GM12878 (cell line): ENCODE measurements around the gene EIF5A. TPM values are rescaled to one million over a fixed set of nuclear protein-coding genes. Genes with fewer than 3 reads are reported as not detected.

Experiments
- ATAC-seq: fragments of 200-7000 bp; cut with Tn5 transposase; 3 replicates; pipeline ENCODE4 v1.9.1; 2020; ENCODE audit warnings: mild to moderate bottlenecking, moderate library complexity
- BruUV-seq: library from RNA; stranded (reverse); fragments of 400-500 nt; replicated peaks from 2 replicates; lab custom pipeline; 2021; lab: Mats Ljungman, UMichigan
- CTCF ChIA-PET: fragments of 300-600 bp; sonication (Branson Sonifier 250); formaldehyde crosslinking; extraction: SDS; loops from one replicate; lab custom pipeline; 2021; ENCODE audit warnings: inconsistent platforms; lab: Yijun Ruan, JAX
- POLR2A ChIA-PET: fragments of 350-600 bp; formaldehyde crosslinking; extraction: SDS; loops from one replicate; lab custom pipeline; 2021; ENCODE audit warnings: inconsistent platforms; lab: Charles Lee
- RAD21 ChIA-PET: fragments of 300-600 bp; sonication (Branson Sonifier 250); formaldehyde crosslinking; loops from one replicate; lab custom pipeline; 2023; ENCODE audit warnings: antibody characterized with exemption; ENCODE audit not compliant: unreplicated experiment; lab: Charles Lee
- SMC1A ChIA-PET: fragments of 300-600 bp; sonication (Branson Sonifier 250); formaldehyde crosslinking; loops from one replicate; lab custom pipeline; 2023; ENCODE audit not compliant: unreplicated experiment, uncharacterized antibody; lab: Charles Lee
- DNase-seq: peaks from one replicate; pipeline ENCODE4 v3.0.0-alpha.2; 2011; ENCODE audit warnings: low read depth, low spot score
- FAIRE-seq: peaks from 3 replicates; lab custom pipeline; 2011; peaks lifted over from hg19 to GRCh38; lab: Jason Lieb, UNC
- H2AFZ ChIP-seq: 2 replicates; pipeline ENCODE4 v1.6.0; 2011; ENCODE audit warnings: low read depth, low read length, control low read depth; ENCODE audit not compliant: control insufficient read depth
- H3K27ac ChIP-seq: 2 replicates; pipeline ENCODE4 v1.5.1; 2011; ENCODE audit warnings: control low read depth; ENCODE audit not compliant: control insufficient read depth, insufficient read depth
- H3K27me3 ChIP-seq, 2 experiments: replicated peaks in 1 of 2; 2 replicates each; pipeline versions ENCODE4 v1.6.0 to v1.6.1; 2011; ENCODE audit warnings: low read length in 1 of 2; ENCODE audit not compliant: control insufficient read depth in 2 of 2, insufficient read depth in 2 of 2
- H3K36me3 ChIP-seq, 2 experiments: 2 replicates each; pipeline ENCODE4 v1.5.1; 2011; ENCODE audit warnings: low read length in 1 of 2; ENCODE audit not compliant: control insufficient read depth in 2 of 2, insufficient read depth in 2 of 2
- H3K4me1 ChIP-seq: 2 replicates; pipeline ENCODE4 v1.6.1; 2011; ENCODE audit warnings: mild to moderate bottlenecking, low read length, moderate library complexity, mixed read lengths; ENCODE audit not compliant: control insufficient read depth, insufficient read depth
- H3K4me2 ChIP-seq: 2 replicates; pipeline ENCODE4 v1.6.0; 2011; ENCODE audit warnings: control low read depth; ENCODE audit not compliant: control insufficient read depth, insufficient read depth
- H3K4me3 ChIP-seq: fragments of 200-600 bp; sonication (generic); 2 replicates; pipeline ENCODE4 v1.5.1; 2016
- H3K79me2 ChIP-seq: 2 replicates; pipeline ENCODE4 v1.6.0; 2011; ENCODE audit warnings: low read length; ENCODE audit not compliant: control insufficient read depth, insufficient read depth
- H3K9ac ChIP-seq: 2 replicates; pipeline ENCODE4 v1.8.0; 2011; ENCODE audit warnings: low read length, control low read depth, mixed read lengths; ENCODE audit not compliant: control insufficient read depth, insufficient read depth
- H3K9me3 ChIP-seq: replicated peaks from 3 replicates; pipeline ENCODE4 v1.5.1; 2011; ENCODE audit warnings: mild to moderate bottlenecking, low read length; ENCODE audit not compliant: control insufficient read depth, insufficient read depth
- H4K20me1 ChIP-seq: 2 replicates; pipeline ENCODE4 v1.6.0; 2011; ENCODE audit not compliant: control insufficient read depth, insufficient read depth
- ASH2L ChIP-seq: fragments of 300-600, 200-600 bp; sonication (generic); IDR thresholded peaks from 2 replicates; pipeline ENCODE4 v1.6.1; 2017; ENCODE audit warnings: low read depth, mild to moderate bottlenecking, borderline replicate concordance
- CBX3 ChIP-seq: fragments of 200-600 bp; sonication (generic); IDR thresholded peaks from 2 replicates; pipeline ENCODE4 v1.6.1; 2016; ENCODE audit warnings: low read depth, borderline replicate concordance
- EED ChIP-seq: sonication (generic); IDR thresholded peaks from 2 replicates; pipeline ENCODE4 v1.6.1; 2016; ENCODE audit warnings: antibody characterized with exemption, low read depth
- FOXK2 ChIP-seq: fragments of 450-650 bp; IDR thresholded peaks from 2 replicates; pipeline ENCODE4 v1.6.1; 2017; ENCODE audit warnings: mild to moderate bottlenecking, moderate library complexity
- JUND ChIP-seq: IDR thresholded peaks from 2 replicates; pipeline ENCODE4 v1.6.1; 2012; ENCODE audit warnings: low read depth, mild to moderate bottlenecking, low read length, improper control_type of control experiment, moderate library complexity
- MTA2 ChIP-seq: fragments of 450-650 bp; IDR thresholded peaks from 2 replicates; pipeline ENCODE4 v1.6.1; 2016; ENCODE audit warnings: low read depth, mild to moderate bottlenecking, moderate library complexity
- NFXL1 ChIP-seq: fragments of 450-650 bp; IDR thresholded peaks from 2 replicates; pipeline ENCODE4 v1.6.1; 2017; ENCODE audit warnings: antibody characterized with exemption, mild to moderate bottlenecking, borderline replicate concordance
- POLR2A ChIP-seq: IDR thresholded peaks from 2 replicates; pipeline ENCODE4 v1.6.1; 2011; ENCODE audit warnings: low read depth, mild to moderate bottlenecking, low read length
- SIX5 ChIP-seq: IDR thresholded peaks from 2 replicates; pipeline ENCODE4 v1.6.1; 2011; ENCODE audit warnings: mild to moderate bottlenecking, low read depth, low read length, moderate library complexity; ENCODE audit not compliant: severe bottlenecking
- SUZ12 ChIP-seq: fragments of 200-600 bp; sonication (generic); IDR thresholded peaks from one replicate; pipeline ENCODE4 v1.6.1; 2018; ENCODE audit warnings: antibody characterized with exemption, mild to moderate bottlenecking; ENCODE audit not compliant: unreplicated experiment
- YBX1 ChIP-seq: fragments of 450-650 bp; IDR thresholded peaks from 2 replicates; pipeline ENCODE4 v1.6.1; 2016; ENCODE audit warnings: antibody characterized with exemption
- WGBS: methylation state at CpG from one replicate; pipeline ENCODE4 v1.1.6; 2016; ENCODE audit warnings: low lambda C conversion rate; ENCODE audit not compliant: insufficient replicate concordance, insufficient coverage; ENCODE audit errors: missing lambda C conversion rate; 5-methylcytosine and 5-hydroxymethylcytosine counted together
- in situ Hi-C: fragments of 300-500 bp; cut with MboI; formaldehyde crosslinking; loops from 9 replicates; pipeline ENCODE4 v1.14.3; 2018; ENCODE audit warnings: mixed read lengths
- intact Hi-C: fragments of 100-400 bp; cut with micrococcal nuclease; formaldehyde crosslinking; loops from one replicate; pipeline ENCODE4 v1.14.2; 2022; ENCODE audit not compliant: unreplicated experiment
- polyA plus RNA-seq, 11 experiments: library from polyadenylated mRNA; depleted of rRNA in 4 of 11; unstranded in 6 of 11; stranded (reverse) in 5 of 11; fragments of >200 nt; fragmentation: Nextera tagmentation in 4 of 11; fragmentation: Illumina TruSeq in 1 of 11; extraction: Ambion mirVana in 4 of 11; extraction: Trizol in 1 of 11; gene quantifications; 1 replicate in 1 of 11; 2 replicates in 10 of 11; pipeline versions ENCODE4 v1.2.1 to v1.2.3, GENCODE V29; 2011 to 2016; ENCODE audit warnings: inconsistent platforms in 2 of 11, missing spikeins in 2 of 11, low read depth in 1 of 11
- total RNA-seq, 4 experiments: library from RNA; depleted of rRNA in 3 of 4; stranded (reverse); fragments of >200 nt in 3 of 4; fragmentation: Illumina TruSeq in 1 of 4; extraction: Trizol in 1 of 4; gene quantifications; 2 replicates each; pipeline versions ENCODE4 v1.2.1 to v1.2.3, GENCODE V29; 2013 to 2021
- TF ChIP-seq, protein P1 (sequence below): fragments of 450-650 bp; IDR thresholded peaks from 2 replicates; pipeline ENCODE4 v1.6.1; 2017; ENCODE audit warnings: mild to moderate bottlenecking
- TF ChIP-seq, protein P2 (sequence below): fragments of 450-650 bp; IDR thresholded peaks from 2 replicates; pipeline ENCODE4 v1.6.1; 2018; ENCODE audit warnings: mild to moderate bottlenecking, low read depth, moderate library complexity; ENCODE audit not compliant: partially characterized antibody
- TF ChIP-seq, protein P3 (sequence below): fragments of 150-350 bp; IDR thresholded peaks from 2 replicates; pipeline ENCODE4 v1.6.1; 2016; ENCODE audit warnings: low read depth, low read length

The EIF5A gene
- total and polyA plus RNA-seq, 10 of the 15 experiments (the other 5 are each of a cell fraction or from before 2014, with no cell fraction given), result 26.5 to 1,792 (median 944) TPM

DNA sequence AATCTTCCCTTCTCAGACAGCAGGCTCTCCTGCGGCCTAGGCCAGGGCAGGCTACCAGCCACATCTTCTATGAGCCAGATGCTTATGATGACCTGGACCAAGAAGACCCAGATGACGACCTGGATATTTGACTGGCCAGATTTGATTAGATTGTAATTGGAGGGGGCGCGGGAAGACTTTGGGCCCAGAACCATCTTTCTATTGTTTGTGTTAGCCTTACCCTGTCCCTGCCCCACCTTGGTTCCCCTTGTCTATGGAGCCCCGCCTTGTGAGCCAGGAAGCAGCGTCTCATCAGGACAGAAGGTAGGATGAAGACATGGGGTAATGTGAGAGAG is 47.9 kb upstream of the EIF5A start:
- H3K4me2 ChIP-seq, result no peak overlapping the region
- no peaks in the 10 kb centered on the region for H3K9me3 ChIP-seq
- peaks cover 17% of the 10 kb centered on the region for H3K4me1 ChIP-seq
- ChIA-PET RAD21 (no interaction called here), CTCF (interaction anchor here (0.7 kb wide), 1 partner anchor 23 kb away, joined by 3 read pairs; no protein-coding TSS in a partner anchor), SMC1A (interaction anchor here (1.4 kb wide), 1 partner anchor 10 kb away, joined by 5 read pairs; no protein-coding TSS in a partner anchor), POLR2A (no interaction called here)
- H2AFZ ChIP-seq, result no peak overlapping the region
- in situ Hi-C loops (no loop called here), intact Hi-C loops (no loop called here)
- no TSS peak for BruUV-seq
- H3K4me3 ChIP-seq, result no peak overlapping the region
- FAIRE-seq, result no peak
- H3K36me3 ChIP-seq, result peaks cover 1 to 13% of the 10 kb centered on the region in 2 experiments; a peak in 2 of 4 replicates
- WGBS, result 92% methylated on average over 6 of the region's 6 CpGs
- no peak for ATAC-seq
- no peak overlapping the region for H3K9ac ChIP-seq
- H3K27ac ChIP-seq, result no peak overlapping the region
- H3K79me2 ChIP-seq, result no peaks in the 10 kb centered on the region
- H4K20me1 ChIP-seq, result no peaks in the 10 kb centered on the region
- no peak for DNase-seq
- TF ChIP-seq NFXL1, result no peak
- TF ChIP-seq, protein P1, sequence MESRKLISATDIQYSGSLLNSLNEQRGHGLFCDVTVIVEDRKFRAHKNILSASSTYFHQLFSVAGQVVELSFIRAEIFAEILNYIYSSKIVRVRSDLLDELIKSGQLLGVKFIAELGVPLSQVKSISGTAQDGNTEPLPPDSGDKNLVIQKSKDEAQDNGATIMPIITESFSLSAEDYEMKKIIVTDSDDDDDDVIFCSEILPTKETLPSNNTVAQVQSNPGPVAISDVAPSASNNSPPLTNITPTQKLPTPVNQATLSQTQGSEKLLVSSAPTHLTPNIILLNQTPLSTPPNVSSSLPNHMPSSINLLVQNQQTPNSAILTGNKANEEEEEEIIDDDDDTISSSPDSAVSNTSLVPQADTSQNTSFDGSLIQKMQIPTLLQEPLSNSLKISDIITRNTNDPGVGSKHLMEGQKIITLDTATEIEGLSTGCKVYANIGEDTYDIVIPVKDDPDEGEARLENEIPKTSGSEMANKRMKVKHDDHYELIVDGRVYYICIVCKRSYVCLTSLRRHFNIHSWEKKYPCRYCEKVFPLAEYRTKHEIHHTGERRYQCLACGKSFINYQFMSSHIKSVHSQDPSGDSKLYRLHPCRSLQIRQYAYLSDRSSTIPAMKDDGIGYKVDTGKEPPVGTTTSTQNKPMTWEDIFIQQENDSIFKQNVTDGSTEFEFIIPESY, result no peak
- no peak for TF ChIP-seq POLR2A
- no peak for TF ChIP-seq SIX5
- TF ChIP-seq, protein P2, sequence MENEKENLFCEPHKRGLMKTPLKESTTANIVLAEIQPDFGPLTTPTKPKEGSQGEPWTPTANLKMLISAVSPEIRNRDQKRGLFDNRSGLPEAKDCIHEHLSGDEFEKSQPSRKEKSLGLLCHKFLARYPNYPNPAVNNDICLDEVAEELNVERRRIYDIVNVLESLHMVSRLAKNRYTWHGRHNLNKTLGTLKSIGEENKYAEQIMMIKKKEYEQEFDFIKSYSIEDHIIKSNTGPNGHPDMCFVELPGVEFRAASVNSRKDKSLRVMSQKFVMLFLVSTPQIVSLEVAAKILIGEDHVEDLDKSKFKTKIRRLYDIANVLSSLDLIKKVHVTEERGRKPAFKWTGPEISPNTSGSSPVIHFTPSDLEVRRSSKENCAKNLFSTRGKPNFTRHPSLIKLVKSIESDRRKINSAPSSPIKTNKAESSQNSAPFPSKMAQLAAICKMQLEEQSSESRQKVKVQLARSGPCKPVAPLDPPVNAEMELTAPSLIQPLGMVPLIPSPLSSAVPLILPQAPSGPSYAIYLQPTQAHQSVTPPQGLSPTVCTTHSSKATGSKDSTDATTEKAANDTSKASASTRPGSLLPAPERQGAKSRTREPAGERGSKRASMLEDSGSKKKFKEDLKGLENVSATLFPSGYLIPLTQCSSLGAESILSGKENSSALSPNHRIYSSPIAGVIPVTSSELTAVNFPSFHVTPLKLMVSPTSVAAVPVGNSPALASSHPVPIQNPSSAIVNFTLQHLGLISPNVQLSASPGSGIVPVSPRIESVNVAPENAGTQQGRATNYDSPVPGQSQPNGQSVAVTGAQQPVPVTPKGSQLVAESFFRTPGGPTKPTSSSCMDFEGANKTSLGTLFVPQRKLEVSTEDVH, result no peak
- TF ChIP-seq, protein P3, sequence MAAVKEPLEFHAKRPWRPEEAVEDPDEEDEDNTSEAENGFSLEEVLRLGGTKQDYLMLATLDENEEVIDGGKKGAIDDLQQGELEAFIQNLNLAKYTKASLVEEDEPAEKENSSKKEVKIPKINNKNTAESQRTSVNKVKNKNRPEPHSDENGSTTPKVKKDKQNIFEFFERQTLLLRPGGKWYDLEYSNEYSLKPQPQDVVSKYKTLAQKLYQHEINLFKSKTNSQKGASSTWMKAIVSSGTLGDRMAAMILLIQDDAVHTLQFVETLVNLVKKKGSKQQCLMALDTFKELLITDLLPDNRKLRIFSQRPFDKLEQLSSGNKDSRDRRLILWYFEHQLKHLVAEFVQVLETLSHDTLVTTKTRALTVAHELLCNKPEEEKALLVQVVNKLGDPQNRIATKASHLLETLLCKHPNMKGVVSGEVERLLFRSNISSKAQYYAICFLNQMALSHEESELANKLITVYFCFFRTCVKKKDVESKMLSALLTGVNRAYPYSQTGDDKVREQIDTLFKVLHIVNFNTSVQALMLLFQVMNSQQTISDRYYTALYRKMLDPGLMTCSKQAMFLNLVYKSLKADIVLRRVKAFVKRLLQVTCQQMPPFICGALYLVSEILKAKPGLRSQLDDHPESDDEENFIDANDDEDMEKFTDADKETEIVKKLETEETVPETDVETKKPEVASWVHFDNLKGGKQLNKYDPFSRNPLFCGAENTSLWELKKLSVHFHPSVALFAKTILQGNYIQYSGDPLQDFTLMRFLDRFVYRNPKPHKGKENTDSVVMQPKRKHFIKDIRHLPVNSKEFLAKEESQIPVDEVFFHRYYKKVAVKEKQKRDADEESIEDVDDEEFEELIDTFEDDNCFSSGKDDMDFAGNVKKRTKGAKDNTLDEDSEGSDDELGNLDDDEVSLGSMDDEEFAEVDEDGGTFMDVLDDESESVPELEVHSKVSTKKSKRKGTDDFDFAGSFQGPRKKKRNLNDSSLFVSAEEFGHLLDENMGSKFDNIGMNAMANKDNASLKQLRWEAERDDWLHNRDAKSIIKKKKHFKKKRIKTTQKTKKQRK, result no peak
- TF ChIP-seq FOXK2, result no peak
- no peak for TF ChIP-seq EED
- TF ChIP-seq JUND, result no peak
- TF ChIP-seq YBX1, result no peak
- no peak for TF ChIP-seq SUZ12
- TF ChIP-seq MTA2, result no peak
- no peak for TF ChIP-seq CBX3
- TF ChIP-seq ASH2L, result no peak
- peaks cover 3 to 5% of the 10 kb centered on the region in 2 experiments; a peak in 2 of 4 replicates for H3K27me3 ChIP-seq
